A549 treated with Mapracorat at 1 μM for 4 hours (cell line): ENCODE measurements around the gene NDUFB1. TPM values are rescaled to one million over a fixed set of nuclear protein-coding genes. Genes with fewer than 3 reads are reported as not detected.

Experiments
- total RNA-seq: library from RNA; stranded (reverse); fragments of 200-300 nt; extraction: Qiagen RNA extraction; gene quantifications from 5 replicates; pipeline ENCODE4 v1.2.3, GENCODE V29; 2022

Gene NDUFB1
- 318 to 408 TPM (median 342 TPM) in 5 replicates for total RNA-seq

DNA sequence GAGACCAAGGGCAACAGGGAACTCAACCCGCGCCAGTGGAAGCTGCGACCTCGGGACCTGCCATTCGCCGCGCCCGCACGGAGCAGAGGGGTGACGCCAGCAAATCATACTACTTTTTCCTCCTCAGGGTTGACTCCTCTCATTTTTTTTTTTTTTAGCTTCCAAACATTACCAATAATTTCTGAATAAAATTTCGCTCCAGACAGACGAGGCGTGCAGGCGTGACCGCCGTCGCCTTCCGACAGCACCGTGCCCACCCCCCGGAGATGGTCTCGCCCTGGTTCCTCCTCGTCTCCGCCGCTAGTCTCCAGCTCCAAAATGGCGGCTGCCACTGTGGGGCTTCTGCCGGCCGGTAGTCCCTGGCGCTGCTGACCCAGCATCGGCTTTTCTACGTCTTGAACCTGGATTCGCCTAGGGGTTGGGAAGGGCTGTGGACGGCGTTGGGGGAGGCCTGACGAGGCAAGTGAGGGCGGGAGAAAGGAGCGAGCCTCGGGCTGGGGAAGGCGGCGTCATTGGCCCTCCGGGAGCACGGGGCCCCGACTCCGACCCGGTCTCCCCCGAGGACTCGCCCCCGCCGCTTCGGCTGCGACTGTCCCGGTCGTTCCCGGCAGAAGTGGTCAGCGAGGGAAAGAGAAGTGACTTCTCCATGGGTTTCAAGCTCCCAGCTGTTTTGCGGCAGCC is at the start of gene NDUFB1, which contains the start of gene CPSF2:
TSS of gene NDUFB1 (minus strand) at position 37 of the 681 bp plus-strand sequence. CDS start 4,069 bp downstream, outside the sequence.
TSS of gene CPSF2 (plus strand) at position 300 of the 681 bp plus-strand sequence. CDS start 9,016 bp downstream, outside the sequence.

DNA sequence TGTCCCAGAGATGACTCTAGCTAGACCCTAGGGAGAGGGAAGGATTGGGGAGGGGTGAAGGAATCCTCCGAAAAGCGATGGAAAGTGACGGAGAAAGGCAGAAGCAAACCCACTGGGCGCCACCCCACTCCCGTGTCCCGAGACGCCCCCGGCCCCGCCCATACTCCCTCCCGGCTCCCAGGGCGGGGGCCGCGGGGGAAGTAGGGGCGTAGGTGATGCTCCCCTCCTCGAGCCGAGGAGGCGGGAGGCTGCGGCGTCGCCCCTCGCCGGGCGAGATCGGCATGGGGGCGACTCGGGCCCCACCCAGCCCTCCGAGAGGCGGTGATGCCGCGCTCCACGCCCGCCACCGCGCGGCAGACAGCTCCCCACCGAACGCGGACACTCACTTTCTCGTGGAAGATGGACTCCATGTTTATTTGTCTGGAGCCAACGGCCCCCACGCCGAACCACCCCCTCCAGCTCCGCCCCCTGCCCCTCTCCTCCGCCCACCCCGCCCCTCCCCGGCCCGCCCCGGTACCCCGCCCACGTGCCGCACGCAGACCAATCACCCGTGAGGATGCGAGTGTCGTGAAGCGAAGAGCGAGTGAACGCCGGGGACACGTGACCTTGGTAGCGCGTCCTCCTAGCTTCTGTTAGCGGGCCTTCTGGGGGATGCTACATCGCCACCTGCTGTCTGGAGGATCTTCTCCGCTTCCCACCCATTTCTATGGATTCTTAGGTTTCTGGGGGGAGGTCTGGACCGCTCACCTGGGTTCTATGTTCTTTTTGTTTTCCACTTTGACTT is 15.2 kb downstream of the NDUFB1 start, which contains the start of gene ATXN3:
TSS of gene ATXN3 (minus strand) at position 440 of the 784 bp plus-strand sequence. CDS start at position 410, 30 bp downstream.

Other genes starting within 250 kb of the NDUFB1 start
- 4.7 to 6.2 TPM (median 5.7 TPM) in 5 replicates for gene FBLN5, start 174.0 kb downstream of the NDUFB1 start, total RNA-seq
- 5.5 to 11.5 TPM (median 10.1 TPM) in 5 replicates for gene TRIP11, start 81.6 kb downstream of the NDUFB1 start, total RNA-seq
- gene ATXN3, start 15.1 kb downstream of the NDUFB1 start, total RNA-seq: 18.3 to 40.6 TPM (median 23.0 TPM) in 5 replicates
- 28.4 to 43.6 TPM (median 38.7 TPM) in 5 replicates for gene CPSF2, start 263 bp upstream of the NDUFB1 start, total RNA-seq
- gene SLC24A4, start 201.5 kb upstream of the NDUFB1 start, total RNA-seq: 0.07 to 0.38 TPM (median 0.11 TPM) in 5 replicates